Stimulated activated naive CD8-positive, alpha-beta T cell treated with anti-CD3 and anti-CD28 coated beads, Interleukin-15, Interleukin-2, amounts not matched to agents 100 ng/mL and 50 ng/mL, for 24 hours (primary cell): ENCODE results near the gene KCTD18.

Experiments used
- H3K27ac Mint-ChIP-seq: one replicate; pipeline ENCODE4 v1.8.0; 2021; ENCODE audit warnings: mild to moderate bottlenecking, mixed read lengths
- H3K27me3 Mint-ChIP-seq: one replicate; pipeline ENCODE4 v1.8.0; 2021; ENCODE audit warnings: mixed read lengths
- H3K36me3 Mint-ChIP-seq: one replicate; pipeline ENCODE4 v1.8.0; 2021; ENCODE audit warnings: low read depth, mixed read lengths
- H3K4me1 Mint-ChIP-seq: one replicate; pipeline ENCODE4 v1.8.0; 2021; ENCODE audit warnings: low read depth, mixed read lengths
- H3K4me3 Mint-ChIP-seq: one replicate; pipeline ENCODE4 v1.8.0; 2021; ENCODE audit warnings: mild to moderate bottlenecking, mixed read lengths
- H3K9me3 Mint-ChIP-seq: one replicate; pipeline ENCODE4 v1.8.0; 2021; ENCODE audit warnings: mixed read lengths

KCTD18 gene

GRCh38 chr2:200472853-200473464, 36.9 kb downstream of the KCTD18 start:
- Mint-ChIP-seq H3K36me3 (peaks cover 3% of the 10 kb centered on the region), H3K27me3 (no peaks in the 10 kb centered on the region), H3K9me3 (no peaks in the 10 kb centered on the region), H3K4me3 (no peak overlapping the region), H3K27ac (no peak overlapping the region), H3K4me1 (peaks cover 29% of the 10 kb centered on the region)

GRCh38 chr2:200471928-200472645, 37.8 kb downstream of the KCTD18 start:
- Mint-ChIP-seq H3K4me1 (peaks cover 38% of the 10 kb centered on the region), H3K4me3 (no peak overlapping the region), H3K9me3 (no peaks in the 10 kb centered on the region), H3K27me3 (no peaks in the 10 kb centered on the region), H3K36me3 (peaks cover 3% of the 10 kb centered on the region), H3K27ac (no peak overlapping the region)

- peaks cover 3% of the 10 kb centered on the region for H3K36me3 Mint-ChIP-seq
- no peaks in the 10 kb centered on the region for H3K9me3 Mint-ChIP-seq
- no peak overlapping the region for H3K4me3 Mint-ChIP-seq
- no peak overlapping the region for H3K27ac Mint-ChIP-seq
- no peaks in the 10 kb centered on the region for H3K27me3 Mint-ChIP-seq
- peaks cover 45% of the 10 kb centered on the region for H3K4me1 Mint-ChIP-seq
Observed at GRCh38 chr2:200471324-200471848, 38.5 kb downstream of the KCTD18 start.

GRCh38 chr2:200470230-200470629, 39.6 kb downstream of the KCTD18 start:
- Mint-ChIP-seq H3K27ac (no peak overlapping the region), H3K36me3 (peaks cover 3% of the 10 kb centered on the region), H3K4me1 (peaks cover 53% of the 10 kb centered on the region), H3K27me3 (no peaks in the 10 kb centered on the region), H3K9me3 (no peaks in the 10 kb centered on the region), H3K4me3 (no peak overlapping the region)

- H3K36me3 Mint-ChIP-seq, result peaks cover 3% of the 10 kb centered on the region
- no peaks in the 10 kb centered on the region for H3K9me3 Mint-ChIP-seq
- H3K27ac Mint-ChIP-seq, result no peak overlapping the region
- no peaks in the 10 kb centered on the region for H3K27me3 Mint-ChIP-seq
- no peak overlapping the region for H3K4me3 Mint-ChIP-seq
- peaks cover 53% of the 10 kb centered on the region for H3K4me1 Mint-ChIP-seq
Observed at GRCh38 chr2:200469708-200470211, 40.1 kb downstream of the KCTD18 start.

- Mint-ChIP-seq H3K4me1 (peaks cover 57% of the 10 kb centered on the region), H3K4me3 (peak overlapping the region; percentile 67)
Observed at GRCh38 chr2:200467806-200468681, 41.8 kb downstream of the KCTD18 start.

GRCh38 chr2:200466425-200467418, 43.1 kb downstream of the KCTD18 start:
- no peaks in the 10 kb centered on the region for H3K9me3 Mint-ChIP-seq
- no peaks in the 10 kb centered on the region for H3K27me3 Mint-ChIP-seq
- peaks cover 65% of the 10 kb centered on the region for H3K4me1 Mint-ChIP-seq
- H3K36me3 Mint-ChIP-seq, result peaks cover 3% of the 10 kb centered on the region
- peak overlapping the region; percentile 67 for H3K4me3 Mint-ChIP-seq
- peak overlapping the region; percentile 88 for H3K27ac Mint-ChIP-seq

More at GRCh38 chr2:200467806-200468681, 41.8 kb downstream of the KCTD18 start:
- Mint-ChIP-seq H3K9me3 (no peaks in the 10 kb centered on the region), H3K27me3 (no peaks in the 10 kb centered on the region), H3K27ac (peak overlapping the region; percentile 86), H3K36me3 (peaks cover 3% of the 10 kb centered on the region)

GRCh38 chr2:200463452-200463851, 46.4 kb downstream of the KCTD18 start:
- no peak overlapping the region for H3K27ac Mint-ChIP-seq
- no peak overlapping the region for H3K4me3 Mint-ChIP-seq
- H3K36me3 Mint-ChIP-seq, result no peaks in the 10 kb centered on the region
- H3K9me3 Mint-ChIP-seq, result no peaks in the 10 kb centered on the region
- no peaks in the 10 kb centered on the region for H3K27me3 Mint-ChIP-seq
- H3K4me1 Mint-ChIP-seq, result peaks cover 42% of the 10 kb centered on the region

GRCh38 chr2:200461846-200462710, 47.8 kb downstream of the KCTD18 start:
- no peaks in the 10 kb centered on the region for H3K9me3 Mint-ChIP-seq
- peaks cover 28% of the 10 kb centered on the region for H3K4me1 Mint-ChIP-seq
- no peak overlapping the region for H3K27ac Mint-ChIP-seq
- H3K4me3 Mint-ChIP-seq, result no peak overlapping the region
- H3K36me3 Mint-ChIP-seq, result no peaks in the 10 kb centered on the region
- no peaks in the 10 kb centered on the region for H3K27me3 Mint-ChIP-seq

- Mint-ChIP-seq H3K4me3 (no peak overlapping the region), H3K4me1 (peaks cover 33% of the 10 kb centered on the region), H3K27ac (no peak overlapping the region)
Observed at GRCh38 chr2:200459101-200459500, 50.8 kb downstream of the KCTD18 start.

GRCh38 chr2:200456567-200456966, 53.3 kb downstream of the KCTD18 start:
- Mint-ChIP-seq H3K4me1 (peaks cover 22% of the 10 kb centered on the region), H3K27ac (no peak overlapping the region), H3K4me3 (no peak overlapping the region), H3K27me3 (no peaks in the 10 kb centered on the region), H3K36me3 (no peaks in the 10 kb centered on the region), H3K9me3 (no peaks in the 10 kb centered on the region)

More at GRCh38 chr2:200459101-200459500, 50.8 kb downstream of the KCTD18 start:
- H3K36me3 Mint-ChIP-seq, result no peaks in the 10 kb centered on the region
- no peaks in the 10 kb centered on the region for H3K9me3 Mint-ChIP-seq
- H3K27me3 Mint-ChIP-seq, result no peaks in the 10 kb centered on the region

- H3K36me3 Mint-ChIP-seq, result no peaks in the 10 kb centered on the region
- no peaks in the 10 kb centered on the region for H3K27me3 Mint-ChIP-seq
- no peaks in the 10 kb centered on the region for H3K9me3 Mint-ChIP-seq
- peak overlapping the region; percentile 48 for H3K4me3 Mint-ChIP-seq
- peak overlapping the region; percentile 55 for H3K27ac Mint-ChIP-seq
- H3K4me1 Mint-ChIP-seq, result peaks cover 22% of the 10 kb centered on the region
Observed at GRCh38 chr2:200455958-200456421, 53.9 kb downstream of the KCTD18 start.
